ENCODE measurements around the gene ADD2.

The ADD2 gene

GRCh38 chr2:70735071-70735470 lies 32.9 kb downstream of the ADD2 start:
- Histone ChIP-seq H3K27me3 (ENCODE audit: control insufficient read depth, low read length) (peaks cover 7% of the 10 kb centered on the region; the same call in 1 of the 2 replicates), H3K9me2 (replicated peaks; ENCODE audit: control insufficient read depth, low read length) (no peaks in the 10 kb centered on the region), H3K4me3 (ENCODE audit: low read length) (no peak overlapping the region), H3K4me1 (ENCODE audit: control insufficient read depth, low read length) (peaks cover 8% of the 10 kb centered on the region), H4K20me1 (ENCODE audit: control insufficient read depth, insufficient read depth, low read depth, low read length) (no peaks in the 10 kb centered on the region), H3K4me2 (ENCODE audit: low read length) (0 out of 2 replicates have a peak overlapping the region, but pooled peaks have one; percentile 14), H3K27ac (ENCODE audit: low read depth, low read length) (no peak overlapping the region), H3K79me2 (ENCODE audit: control insufficient read depth, low read length) (no peaks in the 10 kb centered on the region), H3F3A (ENCODE audit: control insufficient read depth, insufficient read depth) (no peaks in the 10 kb centered on the region), H3K9me3 (ENCODE audit: control insufficient read depth, insufficient read depth, low read length) (no peaks in the 10 kb centered on the region), H3K36me3 (ENCODE audit: control insufficient read depth, low read length) (no peaks in the 10 kb centered on the region)
- TF ChIP-seq EZH2phosphoT487 (IDR thresholded peaks at IDR 0.05; ENCODE audit: borderline replicate concordance, low read length) (no peak), CTCF (IDR thresholded peaks at IDR 0.05; ENCODE audit: low read depth, low read length, poor library complexity, severe bottlenecking) (no peak)

- H3K4me1 ChIP-seq (ENCODE audit: control insufficient read depth, low read length), result peaks cover 8% of the 10 kb centered on the region
- H3F3A ChIP-seq (ENCODE audit: control insufficient read depth, insufficient read depth), result no peaks in the 10 kb centered on the region
- no peaks in the 10 kb centered on the region for H3K9me2 ChIP-seq (replicated peaks; ENCODE audit: control insufficient read depth, low read length)
- no peak for TF ChIP-seq CTCF (IDR thresholded peaks at IDR 0.05; ENCODE audit: low read depth, low read length, poor library complexity, severe bottlenecking)
- TF ChIP-seq EZH2phosphoT487 (IDR thresholded peaks at IDR 0.05; ENCODE audit: borderline replicate concordance, low read length), result no peak
- H3K9me3 ChIP-seq (ENCODE audit: control insufficient read depth, insufficient read depth, low read length), result no peaks in the 10 kb centered on the region
- H3K27ac ChIP-seq (ENCODE audit: low read depth, low read length), result no peak overlapping the region
- H3K27me3 ChIP-seq (ENCODE audit: control insufficient read depth, low read length), result peaks cover 7% of the 10 kb centered on the region; the same call in 1 of the 2 replicates
- no peaks in the 10 kb centered on the region for H3K79me2 ChIP-seq (ENCODE audit: control insufficient read depth, low read length)
- H3K4me3 ChIP-seq (ENCODE audit: low read length), result no peak overlapping the region
- no peak overlapping the region for H3K4me2 ChIP-seq (ENCODE audit: low read length)
- H3K36me3 ChIP-seq (ENCODE audit: control insufficient read depth, low read length), result no peaks in the 10 kb centered on the region
- no peaks in the 10 kb centered on the region for H4K20me1 ChIP-seq (ENCODE audit: control insufficient read depth, insufficient read depth, low read depth, low read length)
Observed at GRCh38 chr2:70733646-70734180, 34.3 kb downstream of the ADD2 start.

GRCh38 chr2:70732766-70733645 lies 35.0 kb downstream of the ADD2 start:
- no peak overlapping the region for H3K4me2 ChIP-seq (ENCODE audit: low read length)
- H3K27me3 ChIP-seq (ENCODE audit: control insufficient read depth, low read length), result peaks cover 7% of the 10 kb centered on the region; the same call in 1 of the 2 replicates
- TF ChIP-seq CTCF (IDR thresholded peaks at IDR 0.05; ENCODE audit: low read depth, low read length, poor library complexity, severe bottlenecking) (no peak), EZH2phosphoT487 (IDR thresholded peaks at IDR 0.05; ENCODE audit: borderline replicate concordance, low read length) (no peak)

More at GRCh38 chr2:70732766-70733645, 35.0 kb downstream of the ADD2 start:
- Histone ChIP-seq H3K9me2 (replicated peaks; ENCODE audit: control insufficient read depth, low read length) (no peaks in the 10 kb centered on the region), H3F3A (ENCODE audit: control insufficient read depth, insufficient read depth) (no peaks in the 10 kb centered on the region), H3K4me3 (ENCODE audit: low read length) (no peak overlapping the region), H4K20me1 (ENCODE audit: control insufficient read depth, insufficient read depth, low read depth, low read length) (no peaks in the 10 kb centered on the region), H3K36me3 (ENCODE audit: control insufficient read depth, low read length) (no peaks in the 10 kb centered on the region), H3K9me3 (ENCODE audit: control insufficient read depth, insufficient read depth, low read length) (no peaks in the 10 kb centered on the region), H3K27ac (ENCODE audit: low read depth, low read length) (no peak overlapping the region), H3K79me2 (ENCODE audit: control insufficient read depth, low read length) (no peaks in the 10 kb centered on the region), H3K4me1 (ENCODE audit: control insufficient read depth, low read length) (peaks cover 8% of the 10 kb centered on the region)

Data from DOHH2 (cell line).